Colonic mucosa (tissue), 4 donors: ENCODE measurements around the gene KRTAP5-5. TPM values are rescaled to one million over a fixed set of nuclear protein-coding genes. Genes with fewer than 3 reads are reported as not detected.
A peak's percentile ranks its signal among the peaks of the same experiment; 100 is the strongest.

Experiments used
- DNase-seq: peaks from one replicate; pipeline ENCODE4 v3.0.0-alpha.2; 2020
- H3K27ac ChIP-seq: fragments of 200-600 bp; one replicate; pipeline ENCODE4 v1.8.0; 2021
- H3K27me3 ChIP-seq: fragments of 200-600 bp; one replicate; pipeline ENCODE4 v1.8.0; 2021
- H3K36me3 ChIP-seq: fragments of 200-600 bp; one replicate; pipeline ENCODE4 v1.8.0; 2021
- H3K4me1 ChIP-seq: fragments of 200-600 bp; one replicate; pipeline ENCODE4 v1.8.0; 2021; ENCODE audit warnings: mild to moderate bottlenecking
- H3K4me3 ChIP-seq: fragments of 200-600 bp; one replicate; pipeline ENCODE4 v1.8.0; 2021
- H3K9ac ChIP-seq, 2 donors: one replicate each; pipeline ENCODE4 v1.7.0; 2013; ENCODE audit warnings: control low read depth in 2 of 2, low read depth in 2 of 2, low read length in 2 of 2
- H3K9me3 ChIP-seq: fragments of 200-600 bp; one replicate; pipeline ENCODE4 v1.8.0; 2021
- CTCF ChIP-seq: fragments of 200-600 bp; IDR thresholded peaks from one replicate; pipeline ENCODE4 v1.8.0; 2022; ENCODE audit warnings: antibody characterized with exemption, mild to moderate bottlenecking
- intact Hi-C: fragments of 100-400 bp; cut with DNase I; formaldehyde crosslinking; loops from one replicate; pipeline ENCODE4 v1.14.1; 2022
- total RNA-seq, 2 donors: library from RNA; stranded (reverse); fragmentation: NEBNext Ultra II Directional in 1 of 2; extraction: Animal tissue kit (Norgen Biotek cat#: 25700) in 1 of 2; gene quantifications; one replicate each; pipeline ENCODE4 v1.2.1, GENCODE V29; 2021
- donor health status: healthy.
- donor health status: DM: no; HTN: no; CAD: no.
- donor health status: DM: no; HTN: no; CAD: no.

Gene KRTAP5-5
- total RNA-seq, 2 donors from 2014 or later, result not detected

GRCh38 chr11:1652442-1652770 lies 22.8 kb downstream of the KRTAP5-5 start:
- H3K27ac ChIP-seq, result no peak overlapping the region
- no peaks in the 10 kb centered on the region for H3K36me3 ChIP-seq
- H3K9ac ChIP-seq, result no peak overlapping the region
- TF ChIP-seq CTCF, result no peak
- H3K4me1 ChIP-seq, result no peaks in the 10 kb centered on the region
- DNase-seq, result no peak
- no peaks in the 10 kb centered on the region for H3K9me3 ChIP-seq
- H3K27me3 ChIP-seq, result no peaks in the 10 kb centered on the region
- H3K4me3 ChIP-seq, result no peak overlapping the region
- intact Hi-C loops, result loop anchor here (5.0 kb wide), 3 partner anchors 40 to 500 kb away; partner anchors contain the start of gene SYT8

- H3K27me3 ChIP-seq, result no peaks in the 10 kb centered on the region
- intact Hi-C loops, result loop anchor here (5.0 kb wide), 3 partner anchors 39 to 499 kb away; partner anchors contain the start of gene SYT8
- no peak overlapping the region for H3K4me3 ChIP-seq
- H3K36me3 ChIP-seq, result no peaks in the 10 kb centered on the region
- no peak overlapping the region for H3K27ac ChIP-seq
- no peaks in the 10 kb centered on the region for H3K9me3 ChIP-seq
- TF ChIP-seq CTCF, result peak; percentile 98
- peak; percentile 78 for DNase-seq
- H3K9ac ChIP-seq, result no peak overlapping the region
- no peaks in the 10 kb centered on the region for H3K4me1 ChIP-seq
Observed at GRCh38 chr11:1652771-1653540, 23.4 kb downstream of the KRTAP5-5 start.

GRCh38 chr11:1653541-1654387 lies 24.2 kb downstream of the KRTAP5-5 start:
- Histone ChIP-seq H3K4me1 (no peaks in the 10 kb centered on the region), H3K27me3 (no peaks in the 10 kb centered on the region), H3K9me3 (no peaks in the 10 kb centered on the region), H3K27ac (no peak overlapping the region), H3K4me3 (no peak overlapping the region), H3K36me3 (no peaks in the 10 kb centered on the region), H3K9ac (no peak overlapping the region)
- intact Hi-C loops, result loop anchor here (5.0 kb wide), 3 partner anchors 39 to 499 kb away; partner anchors contain the start of gene SYT8
- DNase-seq, result no peak
- TF ChIP-seq CTCF, result no peak

- no peak for TF ChIP-seq CTCF
- Histone ChIP-seq H3K4me3 (no peak overlapping the region), H3K9me3 (no peaks in the 10 kb centered on the region), H3K27ac (no peak overlapping the region), H3K4me1 (no peaks in the 10 kb centered on the region), H3K27me3 (no peaks in the 10 kb centered on the region), H3K36me3 (no peaks in the 10 kb centered on the region), H3K9ac (no peak overlapping the region)
- no peak for DNase-seq
- intact Hi-C loops, result loop anchor here (5.0 kb wide), 3 partner anchors 38 to 498 kb away; partner anchors contain the start of gene SYT8
Observed at GRCh38 chr11:1654388-1655167, 25.0 kb downstream of the KRTAP5-5 start.
